ENCODE results near the gene TMEM51. TPM values are rescaled to one million over a fixed set of nuclear protein-coding genes. Genes with fewer than 3 reads are reported as not detected.

Gene TMEM51
- total RNA-seq, 1 donor from 2014 or later, result 4.7 TPM

GRCh38 chr1:15248216-15248615, 94.7 kb downstream of the TMEM51 start:
- intact Hi-C loops (cut with DNase I), result no loop called here
- no peak for DNase-seq (ENCODE audit: missing footprints)
- no peak for ATAC-seq

GRCh38 chr1:15249081-15249480, 95.5 kb downstream of the TMEM51 start:
- DNase-seq (ENCODE audit: missing footprints) (no peak), ATAC-seq (no peak)
- intact Hi-C loops (cut with DNase I), result no loop called here

GRCh38 chr1:15251857-15252835, 98.6 kb downstream of the TMEM51 start:
- ATAC-seq, result no peak
- intact Hi-C loops (cut with DNase I), result no loop called here
- no peak for DNase-seq (ENCODE audit: missing footprints)

GRCh38 chr1:15254559-15254958, 101.0 kb downstream of the TMEM51 start:
- intact Hi-C loops (cut with DNase I), result no loop called here
- ATAC-seq (no peak), DNase-seq (ENCODE audit: missing footprints) (no peak)

DNA sequence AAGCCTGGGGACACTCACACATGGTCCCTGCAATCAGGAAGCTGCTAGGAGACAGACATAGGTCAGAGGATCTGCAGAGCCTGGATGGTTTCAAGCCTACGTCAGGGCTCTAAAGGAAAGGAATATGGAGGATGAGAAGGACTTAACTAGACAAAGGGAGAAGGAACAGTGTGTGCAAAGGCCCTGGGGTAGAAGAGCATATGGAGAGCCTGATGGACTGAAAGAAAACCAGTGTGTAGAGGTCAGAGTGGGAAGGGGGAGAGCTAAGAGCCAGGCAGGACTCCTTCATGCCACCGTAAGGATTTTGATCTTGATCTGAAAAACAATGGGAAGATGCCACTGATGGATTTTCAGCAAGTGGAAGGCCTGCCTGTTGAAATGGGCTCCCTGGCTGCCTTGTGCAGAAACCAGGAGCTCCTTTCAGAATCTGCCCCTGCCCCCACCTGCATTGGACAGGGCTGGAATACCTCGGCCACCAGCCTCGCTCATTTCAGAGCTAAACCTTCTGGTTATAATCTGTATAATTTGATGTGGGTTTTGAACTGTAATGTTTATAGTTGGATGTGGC, 102.1 kb downstream of the TMEM51 start:
- no peak for ATAC-seq
- no peak for DNase-seq (ENCODE audit: missing footprints)
- intact Hi-C loops (cut with DNase I), result no loop called here

DNA sequence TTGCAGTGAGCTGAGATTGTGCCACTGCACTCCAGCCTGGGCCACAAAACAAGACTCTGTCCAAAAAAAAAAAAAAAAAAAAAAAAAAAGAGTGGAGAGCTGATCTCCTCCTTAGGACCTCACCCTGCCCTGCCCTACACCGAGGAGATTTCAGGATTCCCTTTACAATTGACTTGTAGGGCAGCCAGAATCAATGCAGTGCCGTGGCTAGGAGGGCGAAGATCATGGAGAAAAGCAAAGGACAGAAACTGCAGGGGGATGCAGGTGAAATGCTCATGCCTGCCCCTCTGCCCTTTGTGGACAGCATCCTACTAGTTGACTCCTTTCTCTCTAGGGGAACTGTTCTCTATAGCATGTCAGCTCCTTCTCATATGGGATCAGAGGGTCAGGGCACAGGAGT, 103.0 kb downstream of the TMEM51 start:
- no peak for DNase-seq (ENCODE audit: missing footprints)
- intact Hi-C loops (cut with DNase I), result no loop called here
- ATAC-seq, result no peak

- no peak for DNase-seq (ENCODE audit: missing footprints)
- intact Hi-C loops (cut with DNase I), result no loop called here
- no peak for ATAC-seq
Observed at GRCh38 chr1:15257309-15257708, 103.8 kb downstream of the TMEM51 start.

DNA sequence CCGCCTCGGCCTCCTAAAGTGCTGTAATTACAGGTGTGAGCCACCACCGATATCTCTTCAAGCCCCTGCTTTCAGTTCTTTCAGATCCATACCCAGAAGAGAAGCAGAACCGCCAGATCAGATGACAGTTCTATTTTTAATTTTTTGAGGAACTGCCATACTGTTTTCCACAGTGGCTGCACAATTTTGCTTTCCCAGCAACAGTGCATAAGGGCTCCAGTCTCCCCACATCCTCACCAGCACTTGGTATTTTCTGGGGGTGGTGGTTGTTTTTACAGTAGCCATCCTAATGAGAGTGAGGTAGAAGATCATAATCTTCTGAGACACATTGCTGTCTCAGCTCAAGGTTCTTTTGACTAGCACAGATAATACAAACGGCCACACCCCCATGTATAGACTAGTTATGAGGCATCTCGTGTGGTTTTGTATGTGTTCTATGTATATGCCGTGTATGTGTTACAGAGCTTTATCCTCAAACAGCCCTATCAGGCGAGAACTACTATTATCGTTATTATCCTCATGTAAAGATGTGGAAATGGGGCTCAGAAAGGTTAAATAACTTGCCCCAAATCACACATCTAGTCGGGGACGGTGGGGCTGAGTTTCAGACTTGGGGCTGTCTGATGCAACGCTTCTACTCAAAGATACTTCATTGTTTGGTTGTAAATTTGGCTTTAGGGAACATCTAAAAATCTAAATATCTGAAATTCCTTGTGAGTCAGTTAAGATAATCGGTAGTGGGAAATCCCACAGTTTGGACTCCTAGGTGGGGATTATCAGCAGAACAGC, 105.5 kb downstream of the TMEM51 start:
- intact Hi-C loops (cut with DNase I), result no loop called here
- peak; percentile 39 for ATAC-seq
- no peak for DNase-seq (ENCODE audit: missing footprints)

DNA sequence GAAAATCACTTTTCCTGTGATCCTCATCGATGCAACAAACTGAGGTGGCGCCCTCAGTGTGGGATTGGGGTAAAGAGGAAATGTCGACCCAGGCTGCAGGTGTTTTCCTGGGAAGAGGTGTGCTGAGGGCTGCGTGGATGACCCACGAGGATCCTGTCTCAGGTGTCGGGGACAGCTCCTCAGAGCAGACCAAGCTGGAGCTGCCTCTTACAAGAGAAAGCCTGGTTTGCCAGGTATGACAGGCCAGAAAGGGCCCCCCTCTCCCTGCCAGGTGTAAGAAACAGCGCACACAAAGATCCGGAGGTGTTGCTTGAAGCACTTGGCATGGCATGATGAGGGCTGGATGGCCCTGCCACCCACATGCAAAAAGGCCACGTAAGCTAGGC, 106.1 kb downstream of the TMEM51 start:
- no peak for ATAC-seq
- intact Hi-C loops (cut with DNase I), result no loop called here

DNA sequence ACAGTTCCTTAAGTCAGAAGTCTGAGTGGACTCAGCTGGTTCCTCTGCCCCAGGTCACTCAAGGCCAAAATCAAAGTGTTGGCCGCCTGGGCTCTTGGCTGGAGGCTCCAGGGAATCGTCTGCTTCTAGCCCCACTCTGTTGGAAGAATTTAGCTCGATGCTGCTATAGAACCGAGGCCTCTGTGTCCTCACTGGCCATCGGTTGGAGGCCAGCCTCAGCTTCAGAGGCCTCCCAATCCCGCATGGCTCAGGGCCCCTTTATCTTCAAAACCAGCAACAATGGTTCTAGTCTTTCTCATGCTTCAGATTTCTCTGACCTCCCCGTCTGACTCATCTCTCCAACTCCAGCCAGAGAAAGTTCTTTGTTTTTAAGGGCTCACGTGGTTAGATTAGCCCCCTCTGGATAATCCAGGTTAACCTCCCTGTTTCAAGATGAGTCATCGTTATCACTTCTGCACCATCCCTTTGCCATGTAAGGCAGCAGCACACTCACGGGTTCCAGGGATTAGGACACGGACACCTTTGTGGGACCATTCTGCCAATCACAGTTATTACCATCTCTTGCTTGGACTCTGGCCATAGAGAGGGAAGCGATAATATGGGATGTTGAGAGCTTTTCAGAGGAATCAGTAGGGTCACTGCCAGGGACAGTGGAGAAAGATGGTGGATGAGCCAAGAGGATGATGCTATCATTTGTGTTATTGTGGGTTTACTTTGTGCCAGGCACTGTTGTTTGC, 107.0 kb downstream of the TMEM51 start:
- DNase-seq (ENCODE audit: missing footprints) (no peak), ATAC-seq (no peak)
- intact Hi-C loops (cut with DNase I), result no loop called here

More for the DNA sequence above, 106.1 kb downstream of the TMEM51 start:
- DNase-seq (ENCODE audit: missing footprints), result no peak

DNA sequence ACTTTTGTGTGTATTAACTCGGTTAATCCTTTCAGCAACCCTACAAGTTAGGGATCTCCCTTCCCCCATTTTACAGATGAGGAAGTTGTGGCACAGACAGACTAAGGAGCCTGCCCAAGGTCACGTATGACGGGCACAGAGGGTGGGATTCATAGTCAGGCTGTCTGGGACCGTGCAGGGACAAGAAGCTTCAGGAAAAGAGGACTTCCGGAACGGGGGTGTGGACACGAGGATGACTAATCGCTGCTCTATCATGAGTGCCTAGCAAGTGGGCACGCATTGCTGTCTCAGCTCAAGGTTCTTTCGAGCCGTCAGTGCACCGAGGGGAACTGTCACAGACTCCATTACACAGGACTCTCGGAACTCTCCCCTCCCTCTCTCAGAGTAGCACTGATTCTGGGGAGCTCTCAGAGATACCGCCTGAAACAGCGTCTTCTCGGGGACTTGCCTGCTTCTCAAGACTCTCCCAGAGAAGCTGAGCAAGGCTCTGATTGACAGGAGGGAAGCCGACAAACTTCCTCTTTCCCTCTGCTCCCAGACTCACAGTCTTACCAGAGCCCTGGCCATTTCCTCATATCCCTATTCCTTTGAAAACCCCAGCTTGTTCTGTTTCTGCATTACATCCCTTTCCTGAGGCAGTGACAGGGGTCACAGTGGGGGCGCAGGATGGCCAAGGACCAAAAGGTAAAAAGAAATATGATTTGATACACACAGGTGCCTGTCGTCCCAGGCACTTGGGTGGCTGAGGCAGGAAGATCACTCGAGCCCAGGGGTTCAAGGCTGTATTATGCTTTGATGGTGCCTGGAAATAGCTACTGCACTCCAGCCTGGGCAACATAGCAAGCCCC, 107.8 kb downstream of the TMEM51 start:
- intact Hi-C loops (cut with DNase I), result no loop called here
- ATAC-seq (peak; percentile 80), DNase-seq (ENCODE audit: missing footprints) (peak; percentile 77)

GRCh38 chr1:15262003-15262377, 108.4 kb downstream of the TMEM51 start:
- ATAC-seq (no peak), DNase-seq (ENCODE audit: missing footprints) (no peak)
- intact Hi-C loops (cut with DNase I), result no loop called here

GRCh38 chr1:15262706-15263105, 109.2 kb downstream of the TMEM51 start:
- no peak for ATAC-seq
- intact Hi-C loops (cut with DNase I), result no loop called here
- no peak for DNase-seq (ENCODE audit: missing footprints)

DNA sequence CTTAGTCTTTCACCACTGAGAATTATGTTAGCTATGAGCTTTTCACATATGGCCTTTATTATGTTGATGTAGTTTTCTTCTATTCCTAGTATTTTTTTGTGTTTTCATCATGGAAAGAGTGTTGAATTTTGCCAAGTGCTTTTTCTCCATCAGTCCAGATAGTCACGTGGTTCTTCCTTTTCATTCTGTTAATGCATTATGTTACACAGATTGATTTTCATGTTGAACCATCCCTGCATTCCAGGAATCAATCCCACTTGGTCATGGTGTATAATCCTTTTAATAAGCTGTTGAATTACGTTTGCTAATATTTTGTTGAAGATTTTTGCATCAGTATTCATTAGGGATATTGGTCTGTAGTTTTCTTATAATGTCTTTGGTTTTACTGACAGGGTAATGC, 111.2 kb downstream of the TMEM51 start:
- DNase-seq (ENCODE audit: missing footprints) (no peak), ATAC-seq (no peak)
- intact Hi-C loops (cut with DNase I), result no loop called here
